H9 (cell line): Measurements from ENCODE around the gene HIP1. TPM values are rescaled to one million over a fixed set of nuclear protein-coding genes. Genes with fewer than 3 reads are reported as not detected.

ENCODE experiments used
- DNase-seq: peaks from one replicate; pipeline ENCODE4 v3.0.0-alpha.2; 2017
- H2AFZ ChIP-seq: one replicate; pipeline ENCODE4 v1.6.1; 2013; ENCODE audit warnings: mild to moderate bottlenecking, low read length, control low read depth, moderate library complexity
- H2AK5ac ChIP-seq: 2 replicates; pipeline ENCODE4 v1.6.1; 2013; ENCODE audit warnings: low read length, control low read depth, mixed read lengths; ENCODE audit not compliant: insufficient read length
- H2BK120ac ChIP-seq: one replicate; pipeline ENCODE4 v1.6.1; 2013; ENCODE audit warnings: low read depth, mild to moderate bottlenecking, low read length, control low read depth, inconsistent platforms; ENCODE audit not compliant: poor library complexity, severe bottlenecking
- H2BK12ac ChIP-seq: 2 replicates; pipeline ENCODE4 v1.6.1; 2013; ENCODE audit warnings: low read length, control low read depth, mixed read lengths, low read depth; ENCODE audit not compliant: insufficient read length
- H2BK15ac ChIP-seq: 2 replicates; pipeline ENCODE4 v1.6.1; 2013; ENCODE audit warnings: low read depth, low read length, control low read depth
- H2BK20ac ChIP-seq: one replicate; pipeline ENCODE4 v1.6.1; 2013; ENCODE audit warnings: low read depth, mild to moderate bottlenecking, low read length, control low read depth, inconsistent platforms; ENCODE audit not compliant: poor library complexity, severe bottlenecking
- H2BK5ac ChIP-seq: 2 replicates; pipeline ENCODE4 v1.6.1; 2013; ENCODE audit warnings: low read length, control low read depth, mixed read lengths; ENCODE audit not compliant: insufficient read length
- H3K14ac ChIP-seq: 2 replicates; pipeline ENCODE4 v1.6.1; 2013; ENCODE audit warnings: low read length, control low read depth; ENCODE audit not compliant: insufficient read depth
- H3K18ac ChIP-seq: 2 replicates; pipeline ENCODE4 v1.6.1; 2013; ENCODE audit warnings: low read depth, mild to moderate bottlenecking, mixed read lengths, low read length, control low read depth; ENCODE audit not compliant: insufficient read length
- H3K23ac ChIP-seq: 2 replicates; pipeline ENCODE4 v1.6.1; 2013; ENCODE audit warnings: low read length, control low read depth, mixed read lengths, low read depth; ENCODE audit not compliant: insufficient read length
- H3K23me2 ChIP-seq: 2 replicates; pipeline ENCODE4 v1.6.1; 2013; ENCODE audit warnings: low read depth, mild to moderate bottlenecking, mixed read lengths, low read length, control low read depth; ENCODE audit not compliant: insufficient read length, poor library complexity, severe bottlenecking
- H3K27ac ChIP-seq: 2 replicates; pipeline ENCODE4 v1.5.1; 2013; ENCODE audit warnings: low read length, control low read depth, mixed read lengths, low read depth; ENCODE audit not compliant: insufficient read length
- H3K27me3 ChIP-seq: 2 replicates; pipeline ENCODE4 v1.6.1; 2013; ENCODE audit warnings: low read length, control low read depth, inconsistent platforms; ENCODE audit not compliant: insufficient read depth
- H3K4ac ChIP-seq: 2 replicates; pipeline ENCODE4 v1.6.1; 2013; ENCODE audit warnings: low read depth, mild to moderate bottlenecking, control low read depth, inconsistent platforms, low read length, moderate library complexity
- H3K4me1 ChIP-seq: 2 replicates; pipeline ENCODE4 v1.6.1; 2013; ENCODE audit warnings: low read length, control low read depth, inconsistent platforms; ENCODE audit not compliant: insufficient read depth
- H3K4me2 ChIP-seq: 2 replicates; pipeline ENCODE4 v1.6.1; 2013; ENCODE audit warnings: low read length, control low read depth, mixed read lengths; ENCODE audit not compliant: insufficient read length, insufficient read depth
- H3K56ac ChIP-seq: 2 replicates; pipeline ENCODE4 v1.6.1; 2013; ENCODE audit warnings: low read depth, mild to moderate bottlenecking, mixed read lengths, low read length, control low read depth; ENCODE audit not compliant: insufficient read length
- H3K79me1 ChIP-seq: 2 replicates; pipeline ENCODE4 v1.6.1; 2013; ENCODE audit warnings: low read depth, mild to moderate bottlenecking, moderate library complexity, low read length, control low read depth, inconsistent platforms; ENCODE audit not compliant: insufficient read depth, poor library complexity, severe bottlenecking
- H3K79me2 ChIP-seq: 2 replicates; pipeline ENCODE4 v1.6.1; 2013; ENCODE audit warnings: low read length, control low read depth, inconsistent platforms; ENCODE audit not compliant: insufficient read depth
- H3K9ac ChIP-seq: 2 replicates; pipeline ENCODE4 v1.6.1; 2013; ENCODE audit warnings: low read length, control low read depth, mixed read lengths; ENCODE audit not compliant: insufficient read length; ENCODE audit errors: extremely low read depth
- H3K9me3 ChIP-seq: one replicate; pipeline ENCODE4 v1.6.1; 2013; ENCODE audit warnings: low read depth, low read length, inconsistent platforms; ENCODE audit not compliant: control insufficient read depth
- H3T11ph ChIP-seq: one replicate; pipeline ENCODE4 v1.6.1; 2013; ENCODE audit warnings: mild to moderate bottlenecking, low read length, control low read depth, inconsistent platforms
- H4K20me1 ChIP-seq: one replicate; pipeline ENCODE4 v1.6.1; 2013; ENCODE audit not compliant: control insufficient read depth, insufficient read length, insufficient read depth
- H4K5ac ChIP-seq: 2 replicates; pipeline ENCODE4 v1.6.1; 2013; ENCODE audit warnings: low read depth, mild to moderate bottlenecking, mixed read lengths, low read length, control low read depth; ENCODE audit not compliant: insufficient read length
- H4K8ac ChIP-seq: replicated peaks from 2 replicates; pipeline ENCODE4 v1.6.1; 2013; ENCODE audit warnings: low read length, control low read depth, mixed read lengths, low read depth; ENCODE audit not compliant: insufficient read length
- H4K91ac ChIP-seq: 2 replicates; pipeline ENCODE4 v1.6.1; 2013; ENCODE audit warnings: low read depth, mild to moderate bottlenecking, moderate library complexity, mixed read lengths, low read length, control low read depth; ENCODE audit not compliant: insufficient read length
- H3K27ac Mint-ChIP-seq, 3 experiments: 2 replicates in 2 of 3; 3 replicates in 1 of 3; pipeline ENCODE4 v1.8.0; 2020 to 2021; ENCODE audit warnings: mixed read lengths in 3 of 3, mild to moderate bottlenecking in 1 of 3, moderate library complexity in 1 of 3
- H3K27me3 Mint-ChIP-seq: 2 replicates; pipeline ENCODE4 v1.8.0; 2021; ENCODE audit warnings: low read depth, mild to moderate bottlenecking, moderate library complexity, mixed read lengths
- H3K36me3 Mint-ChIP-seq, 3 experiments: 2 replicates in 2 of 3; 3 replicates in 1 of 3; pipeline ENCODE4 v1.8.0; 2020 to 2021; ENCODE audit warnings: low read depth in 3 of 3, mixed read lengths in 3 of 3; ENCODE audit not compliant: insufficient read depth in 1 of 3
- H3K4me1 Mint-ChIP-seq, 2 experiments: 2 replicates each; pipeline ENCODE4 v1.8.0; 2020; ENCODE audit warnings: mixed read lengths in 2 of 2
- H3K4me3 Mint-ChIP-seq, 2 experiments: 2 replicates in 1 of 2; 3 replicates in 1 of 2; pipeline ENCODE4 v1.8.0; 2020 to 2021; ENCODE audit warnings: mild to moderate bottlenecking in 2 of 2, mixed read lengths in 2 of 2, moderate library complexity in 1 of 2
- H3K9me3 Mint-ChIP-seq, 2 experiments: 2 replicates in 1 of 2; 3 replicates in 1 of 2; pipeline ENCODE4 v1.8.0; 2020; ENCODE audit warnings: mild to moderate bottlenecking in 2 of 2, mixed read lengths in 2 of 2, moderate library complexity in 1 of 2
- WGBS: extraction: QIAGEN DNeasy Blood & Tissue Kit; methylation state at CpG from one replicate; pipeline ENCODE4 v1.1.7; 2013; ENCODE audit warnings: missing lambda C conversion rate, low lambda C conversion rate, mixed read lengths; ENCODE audit not compliant: insufficient read length; ENCODE audit errors: extremely low coverage; 5-methylcytosine and 5-hydroxymethylcytosine counted together
- total RNA-seq: library from RNA; stranded (reverse); gene quantifications from 2 replicates; pipeline ENCODE4 v1.2.1, GENCODE V29; 2021
- TF ChIP-seq, protein P1 (sequence below): fragments of 200-600 bp; sonication (generic); conservative IDR thresholded peaks from 3 replicates; pipeline ENCODE4 v1.8.0; 2021; ENCODE audit warnings: antibody characterized with exemption, mild to moderate bottlenecking

The HIP1 gene
- total RNA-seq, 1 experiment from 2014 or later = 87.5 TPM

DNA sequence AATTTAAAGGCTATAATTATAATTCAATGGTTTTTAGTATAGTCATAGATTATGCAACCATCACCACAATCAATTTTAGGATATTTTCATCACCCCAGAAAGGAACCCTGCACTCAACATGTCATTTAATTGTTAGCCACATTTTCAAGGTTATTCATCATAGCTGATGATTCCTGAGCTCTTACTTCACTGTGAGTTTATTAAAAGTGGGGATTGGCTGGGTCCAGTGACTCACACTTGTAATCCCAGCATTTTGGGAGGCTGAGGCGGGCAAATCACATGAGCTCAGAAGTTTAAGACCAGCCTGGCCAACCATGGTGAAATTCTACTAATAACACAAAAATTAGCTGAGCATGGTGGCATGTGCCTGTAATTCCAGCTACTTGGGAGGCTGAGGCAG lies 32.5 kb upstream of the HIP1 start:
- Histone ChIP-seq H3K18ac (no peak overlapping the region), H2AFZ (no peak overlapping the region), H3K4me1 (no peaks in the 10 kb centered on the region), H3K56ac (no peak overlapping the region), H3K9ac (no peak overlapping the region), H3K23ac (no peak overlapping the region), H3K79me1 (no peaks in the 10 kb centered on the region), H3K4ac (no peak overlapping the region), H3K79me2 (no peaks in the 10 kb centered on the region), H3T11ph (no peak overlapping the region), H4K5ac (no peak overlapping the region), H3K9me3 (no peaks in the 10 kb centered on the region), H3K27me3 (no peaks in the 10 kb centered on the region), H2BK12ac (no peak overlapping the region), H3K14ac (no peak overlapping the region), H2BK5ac (no peak overlapping the region), H4K8ac (no peak overlapping the region), H2BK120ac (no peak overlapping the region), H4K20me1 (no peaks in the 10 kb centered on the region), H2AK5ac (no peak overlapping the region), H3K27ac (no peak overlapping the region), H2BK15ac (no peak overlapping the region), H3K23me2 (no peaks in the 10 kb centered on the region), H2BK20ac (no peak overlapping the region), H3K4me2 (no peak overlapping the region), H4K91ac (no peak overlapping the region)
- TF ChIP-seq, protein P1, sequence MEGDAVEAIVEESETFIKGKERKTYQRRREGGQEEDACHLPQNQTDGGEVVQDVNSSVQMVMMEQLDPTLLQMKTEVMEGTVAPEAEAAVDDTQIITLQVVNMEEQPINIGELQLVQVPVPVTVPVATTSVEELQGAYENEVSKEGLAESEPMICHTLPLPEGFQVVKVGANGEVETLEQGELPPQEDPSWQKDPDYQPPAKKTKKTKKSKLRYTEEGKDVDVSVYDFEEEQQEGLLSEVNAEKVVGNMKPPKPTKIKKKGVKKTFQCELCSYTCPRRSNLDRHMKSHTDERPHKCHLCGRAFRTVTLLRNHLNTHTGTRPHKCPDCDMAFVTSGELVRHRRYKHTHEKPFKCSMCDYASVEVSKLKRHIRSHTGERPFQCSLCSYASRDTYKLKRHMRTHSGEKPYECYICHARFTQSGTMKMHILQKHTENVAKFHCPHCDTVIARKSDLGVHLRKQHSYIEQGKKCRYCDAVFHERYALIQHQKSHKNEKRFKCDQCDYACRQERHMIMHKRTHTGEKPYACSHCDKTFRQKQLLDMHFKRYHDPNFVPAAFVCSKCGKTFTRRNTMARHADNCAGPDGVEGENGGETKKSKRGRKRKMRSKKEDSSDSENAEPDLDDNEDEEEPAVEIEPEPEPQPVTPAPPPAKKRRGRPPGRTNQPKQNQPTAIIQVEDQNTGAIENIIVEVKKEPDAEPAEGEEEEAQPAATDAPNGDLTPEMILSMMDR = no peak
- DNase-seq = no peak
- Mint-ChIP-seq H3K4me3 (no peak overlapping the region), H3K36me3 (no peaks in the 10 kb centered on the region), H3K27me3 (no peaks in the 10 kb centered on the region), H3K27ac (peak overlapping the region in 1 of 3 experiments; percentile 42; a peak in 1 of 7 replicates), H3K4me1 (peaks cover 6 to 7% of the 10 kb centered on the region in 2 experiments), H3K9me3 (peaks cover 0 to 2% of the 10 kb centered on the region in 2 experiments; a peak in 1 of 5 replicates)
- WGBS = no CpG with 5 or more reads among the region's 1 CpG
